ENCODE measurements around the gene NMNAT2. TPM values are rescaled to one million over a fixed set of nuclear protein-coding genes. Genes with fewer than 3 reads are reported as not detected.

Gene NMNAT2
- total and polyA plus RNA-seq, 2 donors (not counting 3 experiments of a cell fraction or from before 2014, with no cell fraction given): 0.28 to 0.38 TPM

DNA sequence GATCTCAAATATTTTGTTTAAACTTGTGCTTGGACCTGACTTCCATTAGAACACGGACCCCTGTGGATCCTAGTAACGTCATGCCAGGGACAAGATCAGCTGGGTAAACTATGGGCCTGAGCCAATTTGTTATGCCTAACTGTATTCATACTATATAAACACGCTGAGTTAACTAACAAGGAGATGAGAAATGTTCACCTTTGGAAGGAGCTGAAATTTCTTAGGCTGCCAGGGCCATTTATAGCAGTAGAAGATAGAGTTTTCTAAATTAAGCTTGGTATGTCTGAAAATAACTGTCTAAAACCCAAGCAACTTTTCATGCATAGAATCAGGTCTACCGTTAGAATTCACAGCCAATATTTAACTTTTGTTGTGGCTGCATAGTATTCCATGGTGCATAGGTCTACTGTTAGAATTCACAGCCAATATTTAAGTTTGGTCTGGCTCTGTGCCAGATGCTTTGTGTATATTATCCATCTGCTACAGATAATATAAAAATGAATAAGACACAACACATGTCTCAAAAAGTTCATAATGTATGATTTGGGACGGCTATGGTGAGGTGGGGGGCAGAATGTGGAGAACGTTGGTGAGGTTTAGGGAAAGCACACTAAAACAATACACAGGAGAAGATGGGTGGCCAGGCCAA, 61.5 kb downstream of the NMNAT2 start:
- peaks cover 2 to 9% of the 10 kb centered on the region in 2 experiments for H3K27me3 ChIP-seq (ENCODE audit: control insufficient read depth in 2 of 2, insufficient read depth in 2 of 2, low read length in 2 of 2)
- FAIRE-seq (no peak), DNase-seq (ENCODE audit: low read depth, low spot score) (no peak)
- H3K9me1 ChIP-seq (replicated peaks; ENCODE audit: control insufficient read depth, extremely low read depth, insufficient read depth, low read length): no peaks in the 10 kb centered on the region
- dilution Hi-C loops (cut with MboI; ENCODE audit: extremely low pct_ligation_motif_present, low sequenced_read_pairs): no loop called here
- H3K9ac ChIP-seq (replicated peaks; ENCODE audit: extremely low read depth, insufficient read depth, low read length): no peak overlapping the region
- no peak overlapping the region for H3K4me2 ChIP-seq (ENCODE audit: insufficient read depth, low read length)
- POLR2A ChIA-PET: no interaction called here
- no peaks in the 10 kb centered on the region for H3K4me1 ChIP-seq (ENCODE audit: control insufficient read depth, extremely low read depth, insufficient read depth, low read length)
- no TSS peak for BruUV-seq (replicated peaks)
- no peak overlapping the region for H2AFZ ChIP-seq (ENCODE audit: low read depth, low read length)
- H3K9me3 ChIP-seq (replicated peaks; ENCODE audit: control insufficient read depth, insufficient read depth, low read length): no peaks in the 10 kb centered on the region
- H3K27ac ChIP-seq (ENCODE audit: insufficient read depth, low read depth, low read length): no peak overlapping the region
- H4K20me1 ChIP-seq (replicated peaks; ENCODE audit: control insufficient read depth, extremely low read depth, insufficient read depth, low read length): no peaks in the 10 kb centered on the region
- no peak overlapping the region for H3K4me3 ChIP-seq (replicated peaks in 1 of 3; ENCODE audit: insufficient read depth in 1 of 3, low read depth in 1 of 3, low read length in 3 of 3)
- no peaks in the 10 kb centered on the region for H3K36me3 ChIP-seq (ENCODE audit: control insufficient read depth in 2 of 2, extremely low read depth in 1 of 2, insufficient read depth in 2 of 2, low read length in 2 of 2)
- CTCF ChIA-PET: no interaction called here
- intact Hi-C loops (cut with micrococcal nuclease): no loop called here
- TF ChIP-seq, protein P1, sequence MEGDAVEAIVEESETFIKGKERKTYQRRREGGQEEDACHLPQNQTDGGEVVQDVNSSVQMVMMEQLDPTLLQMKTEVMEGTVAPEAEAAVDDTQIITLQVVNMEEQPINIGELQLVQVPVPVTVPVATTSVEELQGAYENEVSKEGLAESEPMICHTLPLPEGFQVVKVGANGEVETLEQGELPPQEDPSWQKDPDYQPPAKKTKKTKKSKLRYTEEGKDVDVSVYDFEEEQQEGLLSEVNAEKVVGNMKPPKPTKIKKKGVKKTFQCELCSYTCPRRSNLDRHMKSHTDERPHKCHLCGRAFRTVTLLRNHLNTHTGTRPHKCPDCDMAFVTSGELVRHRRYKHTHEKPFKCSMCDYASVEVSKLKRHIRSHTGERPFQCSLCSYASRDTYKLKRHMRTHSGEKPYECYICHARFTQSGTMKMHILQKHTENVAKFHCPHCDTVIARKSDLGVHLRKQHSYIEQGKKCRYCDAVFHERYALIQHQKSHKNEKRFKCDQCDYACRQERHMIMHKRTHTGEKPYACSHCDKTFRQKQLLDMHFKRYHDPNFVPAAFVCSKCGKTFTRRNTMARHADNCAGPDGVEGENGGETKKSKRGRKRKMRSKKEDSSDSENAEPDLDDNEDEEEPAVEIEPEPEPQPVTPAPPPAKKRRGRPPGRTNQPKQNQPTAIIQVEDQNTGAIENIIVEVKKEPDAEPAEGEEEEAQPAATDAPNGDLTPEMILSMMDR (IDR thresholded peaks at IDR 0.05; ENCODE audit: extremely low read depth in 1 of 2, insufficient read depth in 1 of 2, low read depth in 1 of 2, low read length in 2 of 2): no peak
- TF ChIP-seq GATA2 (IDR thresholded peaks at IDR 0.05; ENCODE audit: insufficient read depth, insufficient read length, low read depth, low read length): no peak
- no peak for TF ChIP-seq POLR2AphosphoS5 (IDR thresholded peaks at IDR 0.05; ENCODE audit: insufficient read depth, low read depth, low read length)
- no peak for TF ChIP-seq EZH2 (IDR thresholded peaks at IDR 0.05; ENCODE audit: borderline replicate concordance, low read depth, low read length, severe bottlenecking)
- TF ChIP-seq, protein P2, sequence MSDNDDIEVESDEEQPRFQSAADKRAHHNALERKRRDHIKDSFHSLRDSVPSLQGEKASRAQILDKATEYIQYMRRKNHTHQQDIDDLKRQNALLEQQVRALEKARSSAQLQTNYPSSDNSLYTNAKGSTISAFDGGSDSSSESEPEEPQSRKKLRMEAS (IDR thresholded peaks at IDR 0.05; ENCODE audit: insufficient read depth, insufficient read length): no peak
- TF ChIP-seq POLR2A (IDR thresholded peaks at IDR 0.05; ENCODE audit: low read depth, low read length): no peak
- TF ChIP-seq FOS (IDR thresholded peaks at IDR 0.05; ENCODE audit: borderline replicate concordance, insufficient read depth, low read length): no peak
- TF ChIP-seq JUN (IDR thresholded peaks at IDR 0.05; ENCODE audit: borderline replicate concordance, insufficient read depth, insufficient read length, low read depth): no peak
- H3K79me2 ChIP-seq (ENCODE audit: control insufficient read depth, insufficient read depth, low read length): no peaks in the 10 kb centered on the region
